ENCODE measurements around the gene PPP3R2. TPM values are rescaled to one million over a fixed set of nuclear protein-coding genes. Genes with fewer than 3 reads are reported as not detected.
A peak's percentile ranks its signal among the peaks of the same experiment; 100 is the strongest.
"Not testable (repeated sequence)": the region's sequence is repeated elsewhere in the genome, so short reads cannot be mapped to it uniquely, and the experiment has no call there.

Gene PPP3R2
- total and polyA plus RNA-seq, 3 experiments from 2014 or later = not detected

DNA sequence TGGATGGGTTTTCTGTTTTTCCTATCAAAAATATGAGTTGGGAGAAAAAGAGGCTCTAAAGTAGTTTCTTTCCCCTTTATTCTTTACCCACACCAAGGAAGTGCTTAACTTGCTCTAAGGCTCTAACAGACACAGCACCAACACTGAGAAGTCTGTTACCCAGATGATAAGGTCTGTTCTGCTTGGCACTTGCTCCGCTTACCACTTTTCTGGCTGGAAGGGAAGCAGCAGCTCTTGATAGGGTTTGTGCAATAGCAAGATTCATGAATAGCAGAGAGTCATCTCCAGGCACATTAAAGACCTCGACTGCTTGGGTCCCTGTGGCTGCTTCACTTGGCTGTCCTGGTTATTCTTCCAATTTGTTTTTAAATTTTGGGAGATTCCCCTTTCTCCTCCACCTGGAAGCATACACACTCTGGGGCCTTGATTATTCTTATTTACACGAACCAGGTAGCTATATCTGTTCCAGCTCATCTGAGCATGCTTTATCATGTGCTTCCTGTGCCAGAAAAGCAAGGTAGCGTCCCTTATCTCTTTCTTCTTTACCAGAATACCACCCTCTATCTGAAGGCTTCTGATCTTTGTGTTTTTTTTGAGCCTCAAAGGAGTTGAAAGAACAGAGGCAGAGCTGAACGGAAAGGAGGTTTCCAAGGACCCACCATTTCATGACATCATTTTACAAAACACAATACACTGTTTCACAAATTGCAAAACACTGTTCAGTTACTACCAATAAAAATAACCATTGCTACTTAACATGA lies 24.8 kb downstream of the PPP3R2 start:
- no peak overlapping the region for H3K27ac ChIP-seq (ENCODE audit: low read depth, low read length)
- DNase-seq = peak in 2 of 5 donors; percentile 41 to 86
- no peaks in the 10 kb centered on the region for H3K27me3 Mint-ChIP-seq
- H3K9me3 ChIP-seq (ENCODE audit: low read length) = no peaks in the 10 kb centered on the region
- no peak overlapping the region for H3K4me3 ChIP-seq (ENCODE audit: low read length)
- CTCF ChIA-PET = interaction anchor here (0.7 kb wide), 1 partner anchor 36 kb away, joined by 3 read pairs; the partner anchor contains the start of gene RNF20
- H3K27ac Mint-ChIP-seq = peak overlapping the region; percentile 43 to 89 (median 80)
- no peaks in the 10 kb centered on the region for H3K36me3 ChIP-seq (ENCODE audit: insufficient read depth, low read length)
- peaks cover 74% of the 10 kb centered on the region for H3K4me1 ChIP-seq (ENCODE audit: insufficient read depth, low read length)
- H3K4me1 Mint-ChIP-seq = peaks cover 39 to 71% (median 69%) of the 10 kb centered on the region in 3 donors
- H3K9me3 Mint-ChIP-seq = no peaks in the 10 kb centered on the region
- POLR2A ChIA-PET = interaction anchor here (1.0 to 1.1 kb wide), 2 partner anchors 37 to 171 kb away, joined by 3 read pairs; partner anchors contain the start of gene ZNF189
- H3K27me3 ChIP-seq (ENCODE audit: insufficient read depth, low read length, poor library complexity, severe bottlenecking) = no peaks in the 10 kb centered on the region
- peaks cover 11 to 44% (median 13%) of the 10 kb centered on the region in 3 donors for H3K36me3 Mint-ChIP-seq
- peak overlapping the region in 5 of 7 donors; percentile 14 to 43 (median 23) for H3K4me3 Mint-ChIP-seq

DNA sequence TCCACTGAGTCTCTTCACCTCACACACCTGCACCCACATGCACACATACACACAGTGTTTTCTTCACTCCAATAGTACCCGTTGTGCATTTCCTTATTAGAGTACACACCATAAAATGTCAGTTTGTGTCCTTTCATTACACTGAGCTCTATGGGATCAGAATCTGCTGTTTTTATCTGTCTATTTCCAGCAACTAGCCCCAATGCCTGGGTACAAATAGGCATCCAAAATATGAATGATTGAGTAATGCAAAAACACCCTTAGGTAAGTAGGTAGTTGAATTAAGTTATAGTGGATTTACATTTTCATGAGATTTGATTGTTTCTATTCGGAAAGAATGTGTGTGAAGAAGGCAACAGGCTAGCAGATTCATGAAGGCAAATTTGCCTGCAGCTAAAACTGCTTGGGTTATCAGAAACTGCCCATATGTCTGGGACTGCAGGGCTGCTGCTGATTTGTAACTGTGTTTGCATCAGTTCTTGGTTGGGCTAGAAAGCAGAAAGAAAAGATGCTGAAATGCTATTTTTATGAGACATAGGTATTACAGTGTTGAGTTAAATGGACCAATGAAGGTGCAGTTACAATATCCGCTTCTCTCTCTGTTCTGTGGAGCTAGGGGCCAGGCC lies 26.9 kb downstream of the PPP3R2 start:
- Histone ChIP-seq H3K4me3 (ENCODE audit: low read length) (no peak overlapping the region), H3K27ac (ENCODE audit: low read depth, low read length) (no peak overlapping the region), H3K27me3 (ENCODE audit: insufficient read depth, low read length, poor library complexity, severe bottlenecking) (no peaks in the 10 kb centered on the region), H3K36me3 (ENCODE audit: insufficient read depth, low read length) (peaks cover 7% of the 10 kb centered on the region), H3K9me3 (ENCODE audit: low read length) (no peaks in the 10 kb centered on the region), H3K4me1 (ENCODE audit: insufficient read depth, low read length) (peaks cover 54% of the 10 kb centered on the region)
- H3K27me3 Mint-ChIP-seq = no peaks in the 10 kb centered on the region
- peaks cover 15 to 63% (median 19%) of the 10 kb centered on the region in 3 donors for H3K36me3 Mint-ChIP-seq
- no peaks in the 10 kb centered on the region for H3K9me3 Mint-ChIP-seq
- peak overlapping the region in 3 of 8 donors; percentile 3 to 54 (median 4) for H3K27ac Mint-ChIP-seq
- ChIA-PET POLR2A (interaction anchor here (1.0 kb wide), 1 partner anchor 34 kb away, joined by 3 read pairs; the partner anchor contains the start of gene RNF20), CTCF (interaction anchor here (1.0 to 1.3 kb wide), 2 partner anchors 25 to 30 kb away, joined by 3 read pairs; no protein-coding TSS in a partner anchor)
- H3K4me1 Mint-ChIP-seq = peaks cover 24 to 50% (median 50%) of the 10 kb centered on the region in 3 donors
- no peak overlapping the region for H3K4me3 Mint-ChIP-seq
- DNase-seq = no peak

DNA sequence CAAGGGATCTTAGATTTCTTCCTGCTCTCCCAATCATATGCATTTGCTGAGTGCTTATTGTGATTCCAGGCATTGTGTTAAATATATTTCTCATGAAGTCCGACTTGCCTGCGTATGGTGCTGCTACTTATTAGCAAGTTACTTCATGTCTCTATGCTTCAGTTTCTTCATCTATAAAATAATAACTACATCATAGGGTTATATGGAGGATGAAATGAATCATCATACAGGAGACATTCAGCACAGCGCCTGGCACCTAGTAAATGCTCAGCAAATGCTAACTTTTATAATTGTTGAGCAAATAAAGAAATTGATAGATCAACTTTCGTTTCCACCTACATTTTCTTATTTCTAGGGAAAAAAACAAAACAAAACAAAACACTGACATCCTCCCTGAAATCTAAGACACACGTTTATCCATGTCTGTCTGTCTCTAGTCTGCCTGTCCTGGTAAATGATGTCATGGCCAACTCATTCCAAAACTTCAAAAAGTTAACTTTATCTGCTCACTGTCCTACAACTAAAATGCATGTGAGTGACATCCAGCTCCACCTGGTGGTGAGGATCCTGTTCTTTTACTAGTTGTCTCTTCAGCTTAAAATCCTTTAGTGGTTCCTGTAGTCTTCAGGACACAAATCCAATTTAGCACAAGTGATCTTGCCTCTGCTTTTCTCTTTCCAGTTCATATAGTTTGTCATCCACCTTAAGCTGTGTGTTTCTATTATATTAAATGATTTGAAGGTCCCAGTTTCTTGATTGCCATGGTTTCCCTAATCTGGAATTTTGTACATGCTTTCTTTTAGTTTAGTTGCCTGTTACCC lies 27.7 kb downstream of the PPP3R2 start:
- H3K4me1 ChIP-seq (ENCODE audit: insufficient read depth, low read length) = peaks cover 46% of the 10 kb centered on the region
- no peaks in the 10 kb centered on the region for H3K9me3 ChIP-seq (ENCODE audit: low read length)
- POLR2A ChIA-PET = interaction anchor here (1.0 kb wide), 1 partner anchor 34 kb away, joined by 3 read pairs; the partner anchor contains the start of gene RNF20
- H3K36me3 ChIP-seq (ENCODE audit: insufficient read depth, low read length) = peaks cover 14% of the 10 kb centered on the region
- H3K36me3 Mint-ChIP-seq = peaks cover 15 to 71% (median 23%) of the 10 kb centered on the region in 3 donors
- H3K27ac Mint-ChIP-seq = peak overlapping the region in 3 of 8 donors; percentile 3 to 5 (median 3)
- H3K27me3 ChIP-seq (ENCODE audit: insufficient read depth, low read length, poor library complexity, severe bottlenecking) = no peaks in the 10 kb centered on the region
- H3K4me1 Mint-ChIP-seq = peaks cover 21 to 45% (median 44%) of the 10 kb centered on the region in 3 donors
- no peaks in the 10 kb centered on the region for H3K9me3 Mint-ChIP-seq
- no peak overlapping the region for H3K4me3 ChIP-seq (ENCODE audit: low read length)
- H3K27me3 Mint-ChIP-seq = no peaks in the 10 kb centered on the region
- peak in 1 of 5 donors; percentile 31 for DNase-seq
- no peak overlapping the region for H3K4me3 Mint-ChIP-seq
- H3K27ac ChIP-seq (ENCODE audit: low read depth, low read length) = no peak overlapping the region
- CTCF ChIA-PET = interaction anchor here (1.0 to 1.3 kb wide), 2 partner anchors 25 to 30 kb away, joined by 3 read pairs; no protein-coding TSS in a partner anchor

DNA sequence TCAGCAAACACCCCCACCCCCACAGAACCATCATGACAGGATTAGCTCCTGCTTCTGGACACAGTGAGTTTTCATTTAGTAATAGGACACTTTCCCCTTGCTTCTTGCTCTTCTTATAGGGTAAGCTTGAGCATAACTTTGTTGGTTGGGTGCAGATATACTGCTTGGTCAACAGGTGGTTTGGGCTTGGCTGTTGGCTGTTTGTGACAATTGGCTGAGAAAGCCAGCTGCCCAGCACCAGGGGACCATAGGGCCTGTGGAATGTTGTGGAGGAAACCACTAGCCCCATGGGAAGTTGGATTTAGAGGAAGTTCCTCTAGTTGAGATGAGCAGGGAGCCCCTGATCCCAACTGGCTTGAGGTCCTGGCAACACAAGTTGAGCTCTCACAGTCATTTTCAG lies 30.5 kb downstream of the PPP3R2 start:
- peaks cover 36 to 89% (median 37%) of the 10 kb centered on the region in 3 donors for H3K36me3 Mint-ChIP-seq

DNA sequence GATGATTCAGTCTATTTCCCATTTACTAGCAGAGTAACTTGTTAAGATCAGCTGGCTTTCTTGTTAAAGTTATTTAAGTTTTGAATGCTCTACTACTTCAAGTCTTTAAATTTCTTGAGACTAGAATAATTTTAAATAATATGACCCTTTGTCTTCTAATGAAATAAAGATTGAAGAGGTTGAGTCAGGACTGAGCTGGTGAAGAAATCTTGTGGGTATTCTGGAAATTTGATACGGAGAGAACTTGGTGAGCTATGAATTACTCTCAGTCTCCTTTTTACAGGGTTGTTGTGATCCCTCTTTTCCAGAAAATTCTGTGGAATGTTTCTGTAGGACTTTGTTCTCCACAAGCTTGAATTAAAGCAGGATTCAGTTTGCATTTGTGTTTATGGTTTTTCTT lies 31.8 kb downstream of the PPP3R2 start:
- CTCF ChIA-PET = no interaction called here

More for the DNA sequence above, 30.5 kb downstream of the PPP3R2 start:
- Mint-ChIP-seq H3K27me3 (no peaks in the 10 kb centered on the region), H3K4me1 (peaks cover 22 to 42% (median 40%) of the 10 kb centered on the region in 3 donors), H3K4me3 (no peak overlapping the region), H3K9me3 (no peaks in the 10 kb centered on the region), H3K27ac (peak overlapping the region in 1 of 8 donors; percentile 68)
- Histone ChIP-seq H3K36me3 (ENCODE audit: insufficient read depth, low read length) (peaks cover 29% of the 10 kb centered on the region), H3K9me3 (ENCODE audit: low read length) (no peaks in the 10 kb centered on the region), H3K4me1 (ENCODE audit: insufficient read depth, low read length) (peaks cover 24% of the 10 kb centered on the region), H3K4me3 (ENCODE audit: low read length) (no peak overlapping the region), H3K27me3 (ENCODE audit: insufficient read depth, low read length, poor library complexity, severe bottlenecking) (no peaks in the 10 kb centered on the region), H3K27ac (ENCODE audit: low read depth, low read length) (no peak overlapping the region)
- ChIA-PET CTCF (interaction anchor here (0.6 kb wide), 1 partner anchor 10 kb away, joined by 3 read pairs; no protein-coding TSS in a partner anchor), POLR2A (no interaction called here)
- DNase-seq = no peak

DNA sequence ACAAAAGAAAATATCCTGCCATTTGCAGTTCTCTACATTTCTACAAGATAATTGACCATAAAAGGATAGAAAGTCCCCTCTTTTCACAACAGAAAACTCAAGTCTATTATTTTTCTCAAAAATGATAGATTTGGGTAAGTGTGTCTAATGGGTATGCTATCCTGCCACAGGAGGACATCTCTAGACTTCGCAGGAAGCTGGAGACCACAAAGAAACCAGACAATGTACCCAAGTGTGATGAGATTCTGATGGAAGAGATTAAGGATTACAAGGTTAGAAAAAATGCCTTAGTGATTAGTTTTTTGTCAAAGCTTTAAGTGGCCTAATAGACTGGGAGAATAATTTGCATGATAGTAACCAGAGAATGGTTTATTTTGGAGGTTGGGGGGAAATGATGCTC lies 33.0 kb downstream of the PPP3R2 start:
- H3K9me3 ChIP-seq (ENCODE audit: low read length) = no peaks in the 10 kb centered on the region
- ChIA-PET POLR2A (no interaction called here), CTCF (no interaction called here)
- H3K4me3 ChIP-seq (ENCODE audit: low read length) = no peak overlapping the region
- H3K27ac Mint-ChIP-seq = peak overlapping the region in 5 of 8 donors; percentile 32 to 72 (median 47)
- peaks cover 50 to 93% (median 54%) of the 10 kb centered on the region in 3 donors for H3K36me3 Mint-ChIP-seq
- H3K36me3 ChIP-seq (ENCODE audit: insufficient read depth, low read length) = peaks cover 37% of the 10 kb centered on the region
- H3K4me3 Mint-ChIP-seq = peak overlapping the region in 1 of 7 donors; percentile 2
- H3K4me1 ChIP-seq (ENCODE audit: insufficient read depth, low read length) = peaks cover 4% of the 10 kb centered on the region
- no peaks in the 10 kb centered on the region for H3K27me3 ChIP-seq (ENCODE audit: insufficient read depth, low read length, poor library complexity, severe bottlenecking)
- peaks cover 34 to 37% (median 35%) of the 10 kb centered on the region in 3 donors for H3K4me1 Mint-ChIP-seq
- peaks cover 0 to 4% (median 0%) of the 10 kb centered on the region in 5 donors for H3K9me3 Mint-ChIP-seq
- no peaks in the 10 kb centered on the region for H3K27me3 Mint-ChIP-seq
- no peak overlapping the region for H3K27ac ChIP-seq (ENCODE audit: low read depth, low read length)
- DNase-seq = no peak

More for the DNA sequence above, 31.8 kb downstream of the PPP3R2 start:
- no peaks in the 10 kb centered on the region for H3K27me3 ChIP-seq (ENCODE audit: insufficient read depth, low read length, poor library complexity, severe bottlenecking)
- H3K4me1 ChIP-seq (ENCODE audit: insufficient read depth, low read length) = peaks cover 14% of the 10 kb centered on the region
- H3K4me3 Mint-ChIP-seq = no peak overlapping the region
- peaks cover 33% of the 10 kb centered on the region for H3K36me3 ChIP-seq (ENCODE audit: insufficient read depth, low read length)
- H3K27ac ChIP-seq (ENCODE audit: low read depth, low read length) = no peak overlapping the region
- no peaks in the 10 kb centered on the region for H3K27me3 Mint-ChIP-seq
- peaks cover 0 to 4% (median 0%) of the 10 kb centered on the region in 5 donors for H3K9me3 Mint-ChIP-seq
- H3K4me1 Mint-ChIP-seq = peaks cover 31 to 48% (median 43%) of the 10 kb centered on the region in 3 donors
- POLR2A ChIA-PET = no interaction called here
- peaks cover 43 to 92% (median 43%) of the 10 kb centered on the region in 3 donors for H3K36me3 Mint-ChIP-seq
- H3K9me3 ChIP-seq (ENCODE audit: low read length) = no peaks in the 10 kb centered on the region
- no peak for DNase-seq
- no peak overlapping the region for H3K27ac Mint-ChIP-seq
- no peak overlapping the region for H3K4me3 ChIP-seq (ENCODE audit: low read length)

DNA sequence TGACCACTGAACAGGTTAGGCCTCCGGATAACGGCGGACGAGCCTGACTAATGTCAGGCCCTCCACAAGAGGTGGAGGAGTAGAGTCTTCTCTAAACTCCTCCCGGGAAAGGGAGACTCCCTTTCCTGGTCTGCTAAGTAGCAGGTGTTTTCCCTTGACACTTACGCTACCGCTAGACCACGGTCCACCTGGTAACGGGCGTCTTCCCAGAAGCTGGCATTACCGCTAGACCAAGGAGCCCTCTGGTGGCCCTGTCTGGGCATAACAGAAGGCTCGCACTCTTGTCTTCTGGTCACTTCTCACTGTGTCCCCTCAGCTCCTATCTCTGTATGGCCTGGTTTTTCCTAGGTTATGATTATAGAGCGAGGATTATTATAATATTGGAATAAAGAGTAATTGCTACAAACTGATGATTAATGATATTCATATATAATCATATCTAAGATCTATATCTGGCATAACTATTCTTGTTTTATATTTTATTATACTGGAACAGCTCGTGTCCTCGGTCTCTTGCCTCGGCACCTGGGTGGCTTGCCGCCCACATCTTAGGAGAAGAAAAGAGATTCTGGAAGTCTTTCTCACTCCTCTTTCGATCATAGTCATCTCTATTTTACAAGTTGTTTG lies 45.2 kb downstream of the PPP3R2 start:
- H3K27me3 ChIP-seq (ENCODE audit: insufficient read depth, low read length, poor library complexity, severe bottlenecking); H3K27ac Mint-ChIP-seq; H3K4me1 Mint-ChIP-seq; CTCF ChIA-PET; DNase-seq; H3K27me3 Mint-ChIP-seq; POLR2A ChIA-PET; H3K27ac ChIP-seq (ENCODE audit: low read depth, low read length); H3K9me3 ChIP-seq (ENCODE audit: low read length); H3K4me3 Mint-ChIP-seq; H3K4me3 ChIP-seq (ENCODE audit: low read length); H3K9me3 Mint-ChIP-seq; H3K4me1 ChIP-seq (ENCODE audit: insufficient read depth, low read length): not testable (repeated sequence)
- peaks cover 33 to 95% (median 57%) of the 10 kb centered on the region in 3 donors for H3K36me3 Mint-ChIP-seq
- peaks cover 75% of the 10 kb centered on the region for H3K36me3 ChIP-seq (ENCODE audit: insufficient read depth, low read length)

Data from CD8-positive, alpha-beta memory T cell (primary cell).